HTERT RPE-1 (cell line): ENCODE results near the gene NTRK2.
"Not testable (repeated sequence)": the region's sequence is repeated elsewhere in the genome, so short reads cannot be mapped to it uniquely, and the experiment has no call there.

ENCODE experiments used
- in situ Hi-C: fragments of 300-500 bp; cut with MboI; formaldehyde crosslinking; loops from 4 replicates; pipeline ENCODE4 v1.14.3; 2020; ENCODE audit warnings: low sequenced_read_pairs

The NTRK2 gene

GRCh38 chr9:84874596-84874995, 205.1 kb downstream of the NTRK2 start:
- in situ Hi-C loops = no loop called here

GRCh38 chr9:84875193-84875592, 205.7 kb downstream of the NTRK2 start:
- in situ Hi-C loops = no loop called here

- in situ Hi-C loops = no loop called here
Measured at GRCh38 chr9:84879631-84880030, 210.1 kb downstream of the NTRK2 start.

GRCh38 chr9:84880835-84881234, 211.3 kb downstream of the NTRK2 start:
- in situ Hi-C loops = no loop called here

GRCh38 chr9:84886866-84887265, 217.3 kb downstream of the NTRK2 start:
- in situ Hi-C loops = no loop called here

GRCh38 chr9:84891924-84892323, 222.4 kb downstream of the NTRK2 start:
- in situ Hi-C loops = no loop called here

GRCh38 chr9:84893419-84894128, 224.0 kb downstream of the NTRK2 start:
- in situ Hi-C loops = no loop called here

GRCh38 chr9:84894859-84895258, 225.3 kb downstream of the NTRK2 start:
- in situ Hi-C loops = no loop called here

GRCh38 chr9:84897362-84898094, 228.0 kb downstream of the NTRK2 start:
- in situ Hi-C loops = no loop called here

- in situ Hi-C loops = no loop called here
Measured at GRCh38 chr9:84898188-84898587, 228.7 kb downstream of the NTRK2 start.

GRCh38 chr9:84898618-84899017, 229.1 kb downstream of the NTRK2 start:
- in situ Hi-C loops = not testable (repeated sequence)

- in situ Hi-C loops = no loop called here
Measured at GRCh38 chr9:84899326-84899725, 229.8 kb downstream of the NTRK2 start.

GRCh38 chr9:84900421-84900820, 230.9 kb downstream of the NTRK2 start:
- in situ Hi-C loops = no loop called here

GRCh38 chr9:84903963-84904362, 234.4 kb downstream of the NTRK2 start:
- in situ Hi-C loops = no loop called here

- in situ Hi-C loops = no loop called here
Measured at GRCh38 chr9:84916769-84917168, 247.2 kb downstream of the NTRK2 start.

- in situ Hi-C loops = no loop called here
Measured at GRCh38 chr9:84917366-84918070, 248.0 kb downstream of the NTRK2 start.

GRCh38 chr9:84919440-84919839, 249.9 kb downstream of the NTRK2 start:
- in situ Hi-C loops = no loop called here

GRCh38 chr9:84921175-84921574, 251.6 kb downstream of the NTRK2 start:
- in situ Hi-C loops = no loop called here

GRCh38 chr9:84922051-84922450, 252.5 kb downstream of the NTRK2 start:
- in situ Hi-C loops = no loop called here

GRCh38 chr9:84924266-84924665, 254.7 kb downstream of the NTRK2 start:
- in situ Hi-C loops = no loop called here

GRCh38 chr9:84925225-84925872, 255.8 kb downstream of the NTRK2 start:
- in situ Hi-C loops = no loop called here
